BLaER1 treated with 17β-estradiol and CSF1 and Interleukin-3, amounts not matched to agents 10 nM and 100 nM (cell line): ENCODE results near the gene AFF1.
"Not testable (repeated sequence)": the region's sequence is repeated elsewhere in the genome, so short reads cannot be mapped to it uniquely, and the experiment has no call there.

Experiments used
- H3K27ac ChIP-seq, 11 experiments: shearing (Covaris generic); formaldehyde crosslinking; 2 replicates each; pipeline ENCODE4 v1.8.1; 2022
- H3K27me3 ChIP-seq, 11 experiments: shearing (Covaris generic); formaldehyde crosslinking; 2 replicates each; pipeline ENCODE4 v1.8.1; 2022
- H3K36me3 ChIP-seq, 11 experiments: shearing (Covaris generic); formaldehyde crosslinking; 2 replicates each; pipeline ENCODE4 v1.8.1; 2022
- H3K4me1 ChIP-seq, 10 experiments: shearing (Covaris generic); formaldehyde crosslinking; 2 replicates each; pipeline ENCODE4 v1.8.1; 2022
- H3K4me2 ChIP-seq, 11 experiments: shearing (Covaris generic); formaldehyde crosslinking; 2 replicates each; pipeline ENCODE4 v1.8.1; 2022
- H3K4me3 ChIP-seq, 10 experiments: shearing (Covaris generic); formaldehyde crosslinking; 2 replicates each; pipeline ENCODE4 v1.8.1; 2022
- H3K9ac ChIP-seq, 11 experiments: shearing (Covaris generic); formaldehyde crosslinking; 2 replicates each; pipeline ENCODE4 v1.8.1; 2022
- H3K9me3 ChIP-seq, 11 experiments: shearing (Covaris generic); formaldehyde crosslinking; replicated peaks in 1 of 11; 2 replicates each; pipeline ENCODE4 v1.8.1; 2022
- H4K20me1 ChIP-seq, 11 experiments: shearing (Covaris generic); formaldehyde crosslinking; 2 replicates each; pipeline ENCODE4 v1.8.1; 2022
- Cebpa-rat ChIP-seq, 11 experiments: shearing (Covaris generic); IDR thresholded peaks; 2 replicates each; pipeline ENCODE4 v1.8.1; 2022

The AFF1 gene

DNA sequence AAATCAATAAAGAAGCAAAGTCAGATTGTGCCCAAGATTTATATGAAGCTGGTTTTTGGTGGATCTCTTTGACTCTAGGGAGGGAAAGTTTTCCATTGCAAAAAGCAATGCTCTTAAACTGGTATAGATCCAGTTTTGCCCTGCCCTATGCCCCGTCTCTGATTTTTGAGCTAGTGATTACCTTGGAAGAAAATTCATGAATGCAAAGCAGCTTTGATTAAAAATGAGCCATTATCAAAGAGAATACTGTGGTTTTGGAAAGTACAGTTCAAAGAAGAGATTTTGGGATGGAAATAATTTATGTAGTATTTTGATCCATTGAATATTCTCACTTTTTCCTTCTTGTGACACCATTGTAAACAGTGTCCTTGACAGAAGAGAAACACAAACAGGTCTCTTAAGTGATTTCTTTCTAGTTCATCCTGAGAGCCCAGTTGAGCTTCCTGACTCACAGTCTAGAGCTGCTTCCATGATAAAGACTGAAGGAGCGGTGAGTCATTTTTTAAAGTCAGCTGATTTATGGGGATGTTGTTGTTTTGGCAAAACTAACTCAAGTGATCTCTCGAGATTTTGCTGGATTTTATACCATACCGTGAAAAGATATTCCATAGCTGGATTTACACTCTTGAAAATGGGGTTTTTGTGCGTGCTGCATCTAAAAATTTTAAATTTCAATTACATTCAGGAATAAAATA is 76.7 kb downstream of the AFF1 start:
- peaks cover 76 to 79% (median 78%) of the 10 kb centered on the region in 10 experiments for H3K4me1 ChIP-seq
- no peaks in the 10 kb centered on the region for H3K27me3 ChIP-seq
- H3K4me3 ChIP-seq, result peak overlapping the region in 6 of 10 experiments; percentile 21 to 95 (median 86); a peak in 6 of 20 replicates
- H4K20me1 ChIP-seq, result peaks cover 9 to 97% (median 87%) of the 10 kb centered on the region in 11 experiments; a peak in 19 of 22 replicates
- H3K27ac ChIP-seq, result peak overlapping the region in 9 of 11 experiments; percentile 35 to 98 (median 94); a peak in 18 of 22 replicates
- peak overlapping the region; percentile 88 to 99 (median 91) for H3K4me2 ChIP-seq
- peak overlapping the region in 7 of 11 experiments; percentile 1 to 97 (median 18); a peak in 9 of 22 replicates for H3K9ac ChIP-seq
- H3K36me3 ChIP-seq, result no peaks in the 10 kb centered on the region
- TF ChIP-seq Cebpa-rat (IDR thresholded peaks at IDR 0.05), result no peak
- no peaks in the 10 kb centered on the region for H3K9me3 ChIP-seq

DNA sequence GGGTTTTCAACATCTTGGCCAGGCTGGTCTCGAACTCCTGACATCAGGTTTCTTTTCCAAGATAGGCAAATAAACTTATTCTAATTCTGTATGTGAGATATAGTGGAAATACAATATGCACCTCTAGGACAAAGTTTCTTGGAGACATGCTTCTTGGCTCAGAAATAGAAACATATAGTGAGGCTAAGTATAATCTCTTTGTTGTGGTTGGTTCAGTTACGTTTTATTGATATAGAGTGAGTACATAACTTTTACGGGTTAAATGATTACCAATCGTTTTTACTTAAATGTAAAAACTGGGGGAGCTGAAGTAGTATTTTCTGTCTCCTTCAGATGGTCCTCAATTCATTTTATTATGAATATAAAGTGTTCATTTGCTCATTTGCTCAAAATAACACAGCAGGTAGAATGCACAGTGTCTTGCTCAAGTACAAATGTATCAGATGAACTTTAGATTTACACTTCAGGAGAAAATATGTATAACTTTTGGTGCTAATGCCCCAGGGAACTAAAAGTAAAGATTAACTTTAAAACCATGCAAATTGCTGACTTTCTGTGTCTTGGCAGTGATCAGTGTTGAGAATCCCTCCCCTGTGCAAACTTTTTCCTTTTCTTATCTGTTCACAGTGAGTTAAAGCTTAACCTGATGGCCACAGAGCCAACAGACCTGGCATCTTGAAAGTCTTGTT is 77.6 kb downstream of the AFF1 start:
- Histone ChIP-seq H3K9me3 (no peaks in the 10 kb centered on the region), H3K4me1 (peaks cover 85 to 89% (median 87%) of the 10 kb centered on the region in 10 experiments), H4K20me1 (peaks cover 9 to 100% (median 95%) of the 10 kb centered on the region in 11 experiments; a peak in 19 of 22 replicates), H3K4me2 (peak overlapping the region; percentile 88 to 99 (median 91)), H3K4me3 (peak overlapping the region in 2 of 10 experiments; percentile 83 to 89; a peak in 1 of 20 replicates), H3K27me3 (no peaks in the 10 kb centered on the region), H3K9ac (peak overlapping the region in 3 of 11 experiments; percentile 2 to 70 (median 48); a peak in 5 of 22 replicates), H3K36me3 (no peaks in the 10 kb centered on the region), H3K27ac (peak overlapping the region in 9 of 11 experiments; percentile 8 to 98 (median 93); a peak in 13 of 22 replicates)
- TF ChIP-seq Cebpa-rat (IDR thresholded peaks at IDR 0.05), result no peak

GRCh38 chr4:87012954-87013308 is 78.1 kb downstream of the AFF1 start:
- H3K9ac ChIP-seq, result peak overlapping the region in 6 of 11 experiments; percentile 13 to 70 (median 54); a peak in 6 of 22 replicates
- peaks cover 13 to 100% (median 97%) of the 10 kb centered on the region in 11 experiments; a peak in 19 of 22 replicates for H4K20me1 ChIP-seq
- peak overlapping the region; percentile 88 to 99 (median 91) for H3K4me2 ChIP-seq
- not testable (repeated sequence) for H3K9me3 ChIP-seq, H3K27me3 ChIP-seq, H3K36me3 ChIP-seq
- peak overlapping the region in 1 of 10 experiments; percentile 35; a peak in 1 of 20 replicates for H3K4me3 ChIP-seq
- peaks cover 90 to 94% (median 93%) of the 10 kb centered on the region in 10 experiments for H3K4me1 ChIP-seq
- peak overlapping the region in 9 of 11 experiments; percentile 35 to 98 (median 93); a peak in 12 of 22 replicates for H3K27ac ChIP-seq

- peaks cover 18 to 100% (median 97%) of the 10 kb centered on the region in 11 experiments; a peak in 21 of 22 replicates for H4K20me1 ChIP-seq
- H3K27me3 ChIP-seq, result no peaks in the 10 kb centered on the region
- peak overlapping the region in 8 of 10 experiments; percentile 12 to 50 (median 38); a peak in 12 of 20 replicates for H3K4me3 ChIP-seq
- H3K9me3 ChIP-seq, result no peaks in the 10 kb centered on the region
- no peak for TF ChIP-seq Cebpa-rat (IDR thresholded peaks at IDR 0.05)
- peak overlapping the region; percentile 30 to 98 (median 62); a peak in 18 of 22 replicates for H3K27ac ChIP-seq
- peaks cover 98 to 100% (median 100%) of the 10 kb centered on the region in 10 experiments for H3K4me1 ChIP-seq
- H3K9ac ChIP-seq, result peak overlapping the region in 8 of 11 experiments; percentile 19 to 63 (median 48); a peak in 10 of 22 replicates
- no peaks in the 10 kb centered on the region for H3K36me3 ChIP-seq
- H3K4me2 ChIP-seq, result peak overlapping the region; percentile 88 to 99 (median 91)
These were observed 79.5 kb downstream of the AFF1 start for GRCh38 chr4:87014284-87014782.

DNA sequence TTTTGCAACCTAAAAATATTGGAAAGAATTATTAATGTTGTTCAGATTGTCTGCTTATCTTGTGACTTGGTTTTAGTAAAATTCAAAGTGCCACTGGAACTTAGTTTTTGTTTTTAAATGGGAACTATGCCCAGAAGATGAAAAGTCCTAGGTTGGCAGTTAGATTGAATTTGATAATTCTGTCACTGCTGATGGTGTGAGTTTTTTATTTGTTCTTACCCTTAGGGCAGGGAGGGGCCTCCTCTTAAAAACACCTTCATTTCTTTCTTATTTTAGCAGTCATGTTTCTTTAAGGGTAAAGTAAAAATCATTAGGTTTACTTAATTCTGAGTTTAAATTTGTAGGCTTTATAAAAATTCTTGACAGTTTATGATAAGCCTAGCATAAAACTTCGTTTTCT is 80.6 kb downstream of the AFF1 start:
- peaks cover 98 to 100% (median 100%) of the 10 kb centered on the region in 10 experiments for H3K4me1 ChIP-seq
- peak overlapping the region in 3 of 11 experiments; percentile 60 to 73 (median 63); a peak in 7 of 22 replicates for H3K9ac ChIP-seq
- peak overlapping the region; percentile 88 to 99 (median 91) for H3K4me2 ChIP-seq
- no peak for TF ChIP-seq Cebpa-rat (IDR thresholded peaks at IDR 0.05)
- H3K9me3 ChIP-seq, result no peaks in the 10 kb centered on the region
- H3K27ac ChIP-seq, result peak overlapping the region in 10 of 11 experiments; percentile 2 to 98 (median 60); a peak in 11 of 22 replicates
- peaks cover 25 to 100% (median 97%) of the 10 kb centered on the region in 11 experiments; a peak in 21 of 22 replicates for H4K20me1 ChIP-seq
- no peaks in the 10 kb centered on the region for H3K27me3 ChIP-seq
- peaks cover 0 to under 1% (median 0%) of the 10 kb centered on the region in 11 experiments; a peak in 4 of 22 replicates for H3K36me3 ChIP-seq
- peak overlapping the region in 3 of 10 experiments; percentile 35 to 50 (median 42); a peak in 5 of 20 replicates for H3K4me3 ChIP-seq

- Histone ChIP-seq H3K27me3 (no peaks in the 10 kb centered on the region), H3K9me3 (no peaks in the 10 kb centered on the region), H3K4me3 (no peak overlapping the region), H3K36me3 (peaks cover 0 to 8% (median 0%) of the 10 kb centered on the region in 11 experiments; a peak in 8 of 22 replicates), H3K4me1 (peaks cover 86 to 96% (median 92%) of the 10 kb centered on the region in 10 experiments), H3K9ac (peak overlapping the region in 1 of 11 experiments; percentile 10; a peak in 1 of 22 replicates), H3K27ac (peak overlapping the region in 10 of 11 experiments; percentile 11 to 70 (median 52); a peak in 15 of 22 replicates), H3K4me2 (peak overlapping the region; percentile 83 to 99 (median 89)), H4K20me1 (peaks cover 40 to 100% (median 94%) of the 10 kb centered on the region in 11 experiments; a peak in 21 of 22 replicates)
- no peak for TF ChIP-seq Cebpa-rat (IDR thresholded peaks at IDR 0.05)
These were observed 83.0 kb downstream of the AFF1 start for GRCh38 chr4:87017580-87018342.

- H3K9ac ChIP-seq, result no peak overlapping the region; a peak in 1 of 22 replicates
- no peaks in the 10 kb centered on the region for H3K27me3 ChIP-seq
- H3K4me1 ChIP-seq, result peaks cover 77 to 96% (median 85%) of the 10 kb centered on the region in 10 experiments
- H4K20me1 ChIP-seq, result peaks cover 48 to 100% (median 94%) of the 10 kb centered on the region in 11 experiments; a peak in 21 of 22 replicates
- H3K27ac ChIP-seq, result peak overlapping the region; percentile 15 to 70 (median 52); a peak in 19 of 22 replicates
- H3K9me3 ChIP-seq, result no peaks in the 10 kb centered on the region
- peak overlapping the region; percentile 83 to 99 (median 89) for H3K4me2 ChIP-seq
- TF ChIP-seq Cebpa-rat (IDR thresholded peaks at IDR 0.05), result no peak
- H3K36me3 ChIP-seq, result peaks cover 0 to 11% (median 3%) of the 10 kb centered on the region in 11 experiments; a peak in 10 of 22 replicates
- H3K4me3 ChIP-seq, result 0 out of 20 replicates have a peak overlapping the region, but pooled peaks of 2 of the 10 experiments have one; percentile 13 to 33
These were observed 83.9 kb downstream of the AFF1 start for GRCh38 chr4:87018753-87019152.
